ENCODE measurements around the gene GGA3. TPM values are rescaled to one million over a fixed set of nuclear protein-coding genes. Genes with fewer than 3 reads are reported as not detected.

The GGA3 gene
- total RNA-seq, 1 experiment from 2014 or later, result 37.5 TPM

GRCh38 chr17:75249564-75249963 is 11.8 kb downstream of the GGA3 start:
- H3K4me1 ChIP-seq (replicated peaks; ENCODE audit: insufficient read depth), result no peaks in the 10 kb centered on the region
- H3K36me3 ChIP-seq (ENCODE audit: low read depth), result 0 out of 2 replicates have a peak, but pooled peaks cover 5% of the 10 kb centered on the region
- no peak for DNase-seq
- no peaks in the 10 kb centered on the region for H3K9me2 ChIP-seq (ENCODE audit: insufficient read depth)
- H2AFZ ChIP-seq, result no peak overlapping the region
- no peak overlapping the region for H3K27ac ChIP-seq
- no peaks in the 10 kb centered on the region for H3K9me3 ChIP-seq (ENCODE audit: insufficient read depth, low read depth)
- intact Hi-C loops (cut with micrococcal nuclease; ENCODE audit: unreplicated experiment), result no loop called here
- no peak for TF ChIP-seq EZH2 (IDR thresholded peaks at IDR 0.05; ENCODE audit: low read depth)
- no peak for TF ChIP-seq CTCF (conservative IDR thresholded peaks at IDR 0.05)
- H4K20me1 ChIP-seq (ENCODE audit: insufficient read depth), result peaks cover 25% of the 10 kb centered on the region
- no TSS peak for BruUV-seq (replicated peaks)
- CTCF ChIA-PET, result interaction anchor here (0.6 to 0.7 kb wide), 2 partner anchors 20 to 73 kb away, joined by 4 to 5 read pairs; no protein-coding TSS in a partner anchor
- no peak overlapping the region for H3K4me3 ChIP-seq
- no peaks in the 10 kb centered on the region; the same call in 1 of the 2 replicates for H3F3A ChIP-seq (ENCODE audit: insufficient read depth, low read depth)
- no peaks in the 10 kb centered on the region for H3K27me3 ChIP-seq (ENCODE audit: insufficient read depth, low read depth)
- peaks cover 37% of the 10 kb centered on the region for H3K79me2 ChIP-seq (ENCODE audit: low read depth)
- POLR2A ChIA-PET (ENCODE audit: unreplicated experiment), result interaction anchor here (0.5 to 0.7 kb wide), 6 partner anchors 10 to 282 kb away, joined by 3 to 7 read pairs (median 4); no protein-coding TSS in a partner anchor
- H3K4me2 ChIP-seq, result no peak overlapping the region

GRCh38 chr17:75246404-75246803 is 15.0 kb downstream of the GGA3 start:
- H3K27me3 ChIP-seq (ENCODE audit: insufficient read depth, low read depth), result no peaks in the 10 kb centered on the region
- H3K9me2 ChIP-seq (ENCODE audit: insufficient read depth), result no peaks in the 10 kb centered on the region
- ChIA-PET POLR2A (ENCODE audit: unreplicated experiment) (no interaction called here), CTCF (no interaction called here)
- no peak for TF ChIP-seq CTCF (conservative IDR thresholded peaks at IDR 0.05)
- no peak for TF ChIP-seq EZH2 (IDR thresholded peaks at IDR 0.05; ENCODE audit: low read depth)
- H2AFZ ChIP-seq, result no peak overlapping the region
- no peak for DNase-seq
- H3F3A ChIP-seq (ENCODE audit: insufficient read depth, low read depth), result peaks cover 6% of the 10 kb centered on the region; the same call in 1 of the 2 replicates
- 0 out of 2 replicates have a peak, but pooled peaks cover 9% of the 10 kb centered on the region for H3K36me3 ChIP-seq (ENCODE audit: low read depth)
- no TSS peak for BruUV-seq (replicated peaks)
- H4K20me1 ChIP-seq (ENCODE audit: insufficient read depth), result peaks cover 15% of the 10 kb centered on the region
- H3K79me2 ChIP-seq (ENCODE audit: low read depth), result peaks cover 28% of the 10 kb centered on the region
- intact Hi-C loops (cut with micrococcal nuclease; ENCODE audit: unreplicated experiment), result no loop called here
- no peak overlapping the region for H3K27ac ChIP-seq
- no peak overlapping the region for H3K4me2 ChIP-seq
- no peak overlapping the region for H3K4me3 ChIP-seq
- H3K4me1 ChIP-seq (replicated peaks; ENCODE audit: insufficient read depth), result no peaks in the 10 kb centered on the region
- H3K9me3 ChIP-seq (ENCODE audit: insufficient read depth, low read depth), result no peaks in the 10 kb centered on the region

- no TSS peak for BruUV-seq (replicated peaks)
- ChIA-PET POLR2A (ENCODE audit: unreplicated experiment) (no interaction called here), CTCF (no interaction called here)
- no peaks in the 10 kb centered on the region for H3K9me2 ChIP-seq (ENCODE audit: insufficient read depth)
- peaks cover 17% of the 10 kb centered on the region for H3K79me2 ChIP-seq (ENCODE audit: low read depth)
- peaks cover 11% of the 10 kb centered on the region; the same call in 1 of the 2 replicates for H4K20me1 ChIP-seq (ENCODE audit: insufficient read depth)
- H3K4me3 ChIP-seq, result no peak overlapping the region
- H3K4me1 ChIP-seq (replicated peaks; ENCODE audit: insufficient read depth), result no peaks in the 10 kb centered on the region
- H2AFZ ChIP-seq, result no peak overlapping the region
- H3K9me3 ChIP-seq (ENCODE audit: insufficient read depth, low read depth), result no peaks in the 10 kb centered on the region
- H3K27ac ChIP-seq, result no peak overlapping the region
- H3F3A ChIP-seq (ENCODE audit: insufficient read depth, low read depth), result peaks cover 7% of the 10 kb centered on the region; the same call in 1 of the 2 replicates
- no peaks in the 10 kb centered on the region for H3K27me3 ChIP-seq (ENCODE audit: insufficient read depth, low read depth)
- no peak for TF ChIP-seq CTCF (conservative IDR thresholded peaks at IDR 0.05)
- DNase-seq, result no peak
- H3K36me3 ChIP-seq (ENCODE audit: low read depth), result 0 out of 2 replicates have a peak, but pooled peaks cover 9% of the 10 kb centered on the region
- intact Hi-C loops (cut with micrococcal nuclease; ENCODE audit: unreplicated experiment), result no loop called here
- H3K4me2 ChIP-seq, result no peak overlapping the region
These were observed 16.4 kb downstream of the GGA3 start for GRCh38 chr17:75245011-75245410.
